OCI-LY7 (cell line): ENCODE measurements around the gene TTC28. TPM values are rescaled to one million over a fixed set of nuclear protein-coding genes. Genes with fewer than 3 reads are reported as not detected.

ENCODE experiments used
- BruUV-seq: library from RNA; stranded (reverse); fragments of 400-500 nt; replicated peaks from 2 replicates; lab custom pipeline; 2021; lab: Mats Ljungman, UMichigan
- CTCF ChIA-PET: fragments of 300-600 bp; sonication (Branson Sonifier 250); formaldehyde crosslinking; loops from one replicate; lab custom pipeline; 2022; ENCODE audit warnings: antibody characterized with exemption; ENCODE audit not compliant: unreplicated experiment; lab: Charles Lee
- POLR2A ChIA-PET: fragments of 300-600 bp; sonication (Branson Sonifier 250); formaldehyde crosslinking; loops from one replicate; lab custom pipeline; 2022; ENCODE audit warnings: antibody characterized with exemption; lab: Charles Lee
- DNase-seq: peaks from one replicate; pipeline ENCODE4 v3.0.0-alpha.2; 2015; ENCODE audit warnings: low spot score
- H2AFZ ChIP-seq: fragments of 200-600 bp; sonication (generic), shearing (Covaris generic); 2 replicates; pipeline ENCODE4 v1.6.1; 2014; ENCODE audit warnings: mild to moderate bottlenecking, antibody characterized with exemption, low read length, moderate library complexity
- H3K27ac ChIP-seq: fragments of 200-600 bp; sonication (generic); 2 replicates; pipeline ENCODE4 v1.5.1; 2014; ENCODE audit warnings: mixed run types, low read depth, mild to moderate bottlenecking, moderate library complexity, low read length, inconsistent platforms; ENCODE audit not compliant: poor library complexity, severe bottlenecking
- H3K36me3 ChIP-seq: fragments of 200-600 bp; sonication (generic); 2 replicates; pipeline ENCODE4 v1.6.1; 2014; ENCODE audit warnings: mild to moderate bottlenecking, antibody characterized with exemption, low read length, moderate library complexity, mixed read lengths; ENCODE audit not compliant: insufficient read depth
- H3K4me1 ChIP-seq: fragments of 200-600 bp; sonication (generic); 2 replicates; pipeline ENCODE4 v1.5.1; 2014; ENCODE audit warnings: mild to moderate bottlenecking, low read length; ENCODE audit not compliant: insufficient read depth, poor library complexity, severe bottlenecking
- H3K4me2 ChIP-seq: fragments of 200-600 bp; sonication (generic); 2 replicates; pipeline ENCODE4 v1.6.1; 2014; ENCODE audit warnings: mild to moderate bottlenecking, low read length
- H3K4me3 ChIP-seq: fragments of 200-600 bp; sonication (generic); 2 replicates; pipeline ENCODE4 v1.5.1; 2014; ENCODE audit warnings: mild to moderate bottlenecking, low read depth, low read length; ENCODE audit not compliant: poor library complexity, severe bottlenecking
- H3K79me2 ChIP-seq: fragments of 200-600 bp; sonication (generic); 2 replicates; pipeline ENCODE4 v1.6.1; 2016; ENCODE audit warnings: low read depth, mild to moderate bottlenecking, low read length, moderate library complexity, mixed read lengths; ENCODE audit not compliant: insufficient read depth
- H3K9me2 ChIP-seq: fragments of 200-600 bp; sonication (generic); 2 replicates; pipeline ENCODE4 v1.6.1; 2016; ENCODE audit warnings: mild to moderate bottlenecking, low read length, mixed read lengths; ENCODE audit not compliant: insufficient read depth
- H3K9me3 ChIP-seq: fragments of 200-600 bp; sonication (generic); 2 replicates; pipeline ENCODE4 v1.6.1; 2014; ENCODE audit warnings: mild to moderate bottlenecking, mixed run types, low read length, mixed read lengths
- H4K20me1 ChIP-seq: fragments of 200-600 bp; sonication (generic); 2 replicates; pipeline ENCODE4 v1.6.1; 2014; ENCODE audit warnings: mild to moderate bottlenecking, antibody characterized with exemption, low read length, moderate library complexity, mixed read lengths; ENCODE audit not compliant: insufficient read depth
- EZH2phosphoT487 ChIP-seq: fragments of 200-600 bp; sonication (generic); IDR thresholded peaks from 2 replicates; pipeline ENCODE4 v1.6.1; 2018; ENCODE audit warnings: low read depth, borderline replicate concordance, mild to moderate bottlenecking, mixed run types, antibody characterized with exemption, low read length, moderate library complexity, mixed read lengths
- intact Hi-C: fragments of 100-400 bp; cut with micrococcal nuclease; formaldehyde crosslinking; loops from one replicate; pipeline ENCODE4 v1.10.0; 2022; ENCODE audit not compliant: unreplicated experiment
- total RNA-seq, 2 experiments: library from RNA; depleted of rRNA in 1 of 2; stranded (reverse); fragments of >200 nt in 1 of 2; shearing (Covaris generic) in 1 of 2; gene quantifications; 2 replicates each; pipeline ENCODE4 v1.2.3, GENCODE V29; 2014 to 2022
- TF ChIP-seq, protein P1 (sequence below): fragments of 200-600 bp; sonication (generic); conservative IDR thresholded peaks from 2 replicates; pipeline ENCODE4 v1.5.1; 2014; ENCODE audit warnings: mild to moderate bottlenecking, antibody characterized with exemption, low read length, moderate library complexity, mixed read lengths

TTC28 gene
- total RNA-seq, 2 experiments from 2014 or later = under 0.01 to 0.55 TPM

DNA sequence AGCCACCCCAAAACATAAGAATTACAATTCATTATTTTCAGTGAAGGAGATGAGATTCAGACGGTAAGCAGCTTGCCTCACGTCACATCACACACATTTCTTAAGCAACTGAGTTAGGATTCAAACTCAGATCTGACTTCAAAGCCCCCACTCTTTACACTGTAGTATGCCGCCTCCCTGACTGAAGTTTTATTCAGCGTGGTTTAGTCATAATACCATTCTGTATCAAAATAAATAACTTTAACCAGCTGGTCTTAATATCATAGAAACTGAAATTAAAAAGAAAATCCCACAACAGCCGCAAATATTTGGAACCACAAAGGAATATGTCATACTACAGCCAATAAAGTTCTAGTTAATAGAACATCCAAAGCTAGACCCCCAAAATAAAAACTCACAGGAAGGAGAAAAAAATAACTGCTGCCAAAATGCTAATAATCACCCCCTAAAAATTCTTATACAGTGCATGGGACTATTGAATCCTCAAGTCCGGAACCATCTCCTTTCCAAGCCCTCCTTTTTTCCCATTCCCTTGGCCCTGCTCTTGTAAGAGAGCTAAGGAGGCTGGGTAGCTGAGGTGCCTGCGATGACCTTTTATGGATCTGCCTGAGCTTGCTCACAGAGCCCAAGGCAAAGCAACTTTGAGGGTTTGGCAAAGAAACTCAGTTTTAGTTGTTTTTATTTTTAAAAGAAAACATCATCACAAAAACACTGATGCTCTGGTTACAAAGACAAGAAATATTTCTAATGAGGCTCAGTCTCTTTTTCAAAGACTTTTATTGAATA is 334.5 kb downstream of the TTC28 start:
- Histone ChIP-seq H3K36me3 (no peaks in the 10 kb centered on the region), H3K4me1 (no peaks in the 10 kb centered on the region), H3K9me2 (no peaks in the 10 kb centered on the region), H3K4me2 (no peak overlapping the region), H2AFZ (no peak overlapping the region), H3K79me2 (no peaks in the 10 kb centered on the region), H3K9me3 (no peaks in the 10 kb centered on the region), H3K27ac (no peak overlapping the region), H4K20me1 (no peaks in the 10 kb centered on the region), H3K4me3 (no peak overlapping the region)
- POLR2A ChIA-PET = interaction anchor here (0.6 kb wide), 1 partner anchor 153 kb away, joined by 3 read pairs; no protein-coding TSS in a partner anchor
- BruUV-seq = no TSS peak
- TF ChIP-seq, protein P1, sequence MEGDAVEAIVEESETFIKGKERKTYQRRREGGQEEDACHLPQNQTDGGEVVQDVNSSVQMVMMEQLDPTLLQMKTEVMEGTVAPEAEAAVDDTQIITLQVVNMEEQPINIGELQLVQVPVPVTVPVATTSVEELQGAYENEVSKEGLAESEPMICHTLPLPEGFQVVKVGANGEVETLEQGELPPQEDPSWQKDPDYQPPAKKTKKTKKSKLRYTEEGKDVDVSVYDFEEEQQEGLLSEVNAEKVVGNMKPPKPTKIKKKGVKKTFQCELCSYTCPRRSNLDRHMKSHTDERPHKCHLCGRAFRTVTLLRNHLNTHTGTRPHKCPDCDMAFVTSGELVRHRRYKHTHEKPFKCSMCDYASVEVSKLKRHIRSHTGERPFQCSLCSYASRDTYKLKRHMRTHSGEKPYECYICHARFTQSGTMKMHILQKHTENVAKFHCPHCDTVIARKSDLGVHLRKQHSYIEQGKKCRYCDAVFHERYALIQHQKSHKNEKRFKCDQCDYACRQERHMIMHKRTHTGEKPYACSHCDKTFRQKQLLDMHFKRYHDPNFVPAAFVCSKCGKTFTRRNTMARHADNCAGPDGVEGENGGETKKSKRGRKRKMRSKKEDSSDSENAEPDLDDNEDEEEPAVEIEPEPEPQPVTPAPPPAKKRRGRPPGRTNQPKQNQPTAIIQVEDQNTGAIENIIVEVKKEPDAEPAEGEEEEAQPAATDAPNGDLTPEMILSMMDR = no peak
- no peak for TF ChIP-seq EZH2phosphoT487
- no peak for DNase-seq
- intact Hi-C loops = no loop called here
- CTCF ChIA-PET = no interaction called here

DNA sequence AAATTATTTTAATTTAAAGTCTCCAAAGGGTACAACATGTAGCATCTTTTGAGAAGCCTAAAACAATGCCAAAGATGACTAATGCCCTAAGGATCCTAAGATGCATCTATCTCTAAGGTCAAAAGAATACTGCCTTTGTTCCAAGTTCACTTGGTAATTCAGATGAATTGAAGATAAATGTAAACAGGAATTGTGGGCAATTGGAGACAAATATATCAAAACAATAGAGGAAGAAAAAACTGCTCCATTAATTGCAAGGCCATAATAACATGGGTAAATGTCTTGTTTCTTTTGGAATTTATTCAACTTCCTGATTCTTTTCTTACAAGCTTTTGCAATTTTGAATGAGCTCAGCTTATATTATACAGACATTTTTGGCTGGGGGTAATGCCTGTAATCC is 338.6 kb downstream of the TTC28 start:
- BruUV-seq = no TSS peak
- intact Hi-C loops = no loop called here
- POLR2A ChIA-PET = no interaction called here

More for the DNA sequence above, 338.6 kb downstream of the TTC28 start:
- Histone ChIP-seq H3K4me2 (no peak overlapping the region), H3K79me2 (no peaks in the 10 kb centered on the region), H3K36me3 (no peaks in the 10 kb centered on the region), H3K4me1 (no peaks in the 10 kb centered on the region), H3K27ac (no peak overlapping the region), H2AFZ (no peak overlapping the region), H4K20me1 (no peaks in the 10 kb centered on the region), H3K9me3 (no peaks in the 10 kb centered on the region), H3K9me2 (no peaks in the 10 kb centered on the region), H3K4me3 (no peak overlapping the region)
- TF ChIP-seq, protein P1 = no peak
- TF ChIP-seq EZH2phosphoT487 = no peak
- CTCF ChIA-PET = no interaction called here
- no peak for DNase-seq
